HG02852 (cell line): ENCODE data around the gene TMEM128.
"Not testable (repeated sequence)": the region's sequence is repeated elsewhere in the genome, so short reads cannot be mapped to it uniquely, and the experiment has no call there.

Experiments
- ATAC-seq: cut with Tn5 transposase; IDR thresholded peaks from one replicate; pipeline ENCODE4 v1.9.1; 2021; ENCODE audit warnings: mild to moderate bottlenecking, moderate library complexity; ENCODE audit not compliant: unreplicated experiment

Gene TMEM128

DNA sequence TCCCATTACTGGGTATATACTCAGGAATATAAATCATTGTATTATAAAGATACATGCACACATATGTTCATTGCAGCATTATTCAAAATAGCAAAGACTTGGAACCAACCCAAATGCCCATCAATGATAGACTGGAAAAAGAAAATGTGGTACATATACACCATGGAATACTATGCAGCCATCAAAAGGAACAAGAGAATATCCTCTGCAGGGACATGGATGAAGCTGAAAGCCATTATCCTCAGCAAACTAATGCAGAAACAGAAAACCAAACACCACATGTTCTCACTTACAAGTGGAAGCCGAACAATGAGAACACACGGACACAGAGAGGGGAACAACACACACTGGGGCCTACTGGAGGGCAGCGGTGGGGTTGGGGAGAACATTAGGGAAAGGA lies 9.7 kb upstream of the TMEM128 start:
- ATAC-seq = not testable (repeated sequence)

DNA sequence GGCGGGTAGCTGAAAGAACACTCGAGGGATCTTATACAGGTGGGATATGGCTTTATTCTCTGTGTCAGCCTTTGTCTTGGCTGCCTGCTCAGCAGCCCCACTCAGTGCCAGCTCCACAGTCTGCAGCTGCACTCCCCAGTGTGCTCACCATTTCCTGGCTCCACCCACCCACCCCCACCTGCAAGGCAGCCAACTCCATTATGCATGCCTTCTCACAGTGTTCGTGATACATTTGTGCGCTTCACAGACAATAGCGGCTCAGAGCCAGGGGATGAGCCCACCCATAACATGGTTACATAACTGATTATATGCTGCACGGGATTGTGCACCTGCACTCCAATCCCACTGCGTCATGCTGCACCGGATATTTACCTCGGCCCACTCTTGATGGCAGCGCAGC lies 8.8 kb upstream of the TMEM128 start:
- ATAC-seq = no peak

DNA sequence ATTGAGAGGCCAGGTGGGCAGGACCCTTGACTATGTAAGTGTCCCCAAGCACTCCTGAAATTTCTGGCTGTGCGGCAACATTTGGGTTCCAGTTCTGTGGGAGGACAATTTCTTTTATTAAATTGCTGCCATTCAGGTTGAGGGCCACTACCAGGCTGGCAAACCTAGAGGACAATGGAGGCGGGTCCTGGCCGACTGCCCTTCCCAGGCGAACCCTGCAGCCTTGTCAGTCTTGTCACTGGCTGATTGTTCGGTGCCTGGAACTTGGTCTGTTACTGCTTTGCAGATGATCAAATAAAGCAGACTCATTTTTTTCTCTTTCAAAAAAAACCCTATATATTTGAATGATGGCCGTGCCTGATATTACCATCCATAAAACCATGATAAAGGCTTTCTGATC lies 6.6 kb upstream of the TMEM128 start:
- no peak for ATAC-seq

DNA sequence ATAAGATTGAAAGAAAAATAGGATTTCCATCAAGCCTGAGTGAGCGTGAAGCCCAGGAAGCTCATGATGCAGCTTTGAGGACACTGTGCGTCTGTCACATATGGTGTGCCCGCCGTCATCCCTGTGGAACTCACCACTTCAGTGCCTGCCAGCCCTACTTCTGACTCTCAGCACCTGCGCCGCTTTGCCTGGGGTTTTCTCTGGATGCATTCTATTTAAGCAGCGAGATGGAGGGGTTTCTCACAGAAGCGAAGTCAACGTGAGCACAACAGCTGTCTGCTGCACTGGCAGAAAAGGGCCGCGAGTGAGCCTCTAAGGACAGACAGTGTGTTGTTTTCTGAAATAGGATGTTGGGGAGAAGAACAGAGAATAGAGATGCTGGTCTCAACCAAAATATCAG lies 6.2 kb upstream of the TMEM128 start:
- no peak for ATAC-seq

DNA sequence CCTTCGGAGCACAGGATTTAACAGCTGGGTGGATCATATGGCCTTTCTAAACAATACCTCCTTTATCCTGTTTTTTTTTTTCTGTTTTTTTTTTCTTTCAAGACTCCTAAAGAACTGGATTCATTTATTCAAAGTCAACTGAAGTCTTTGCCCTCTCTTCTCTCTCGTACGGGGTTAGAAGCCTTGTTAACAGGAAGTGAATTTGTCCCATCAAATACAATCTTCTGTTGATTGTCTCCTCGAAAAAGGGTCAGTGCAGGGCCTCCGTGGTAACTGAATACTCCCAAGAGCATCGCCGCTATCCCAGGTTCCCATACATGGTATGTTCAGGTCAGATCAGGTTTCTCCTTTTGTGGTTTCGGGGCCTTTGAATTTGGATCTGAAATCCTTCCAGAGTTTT lies 1.8 kb upstream of the TMEM128 start:
- ATAC-seq = no peak

DNA sequence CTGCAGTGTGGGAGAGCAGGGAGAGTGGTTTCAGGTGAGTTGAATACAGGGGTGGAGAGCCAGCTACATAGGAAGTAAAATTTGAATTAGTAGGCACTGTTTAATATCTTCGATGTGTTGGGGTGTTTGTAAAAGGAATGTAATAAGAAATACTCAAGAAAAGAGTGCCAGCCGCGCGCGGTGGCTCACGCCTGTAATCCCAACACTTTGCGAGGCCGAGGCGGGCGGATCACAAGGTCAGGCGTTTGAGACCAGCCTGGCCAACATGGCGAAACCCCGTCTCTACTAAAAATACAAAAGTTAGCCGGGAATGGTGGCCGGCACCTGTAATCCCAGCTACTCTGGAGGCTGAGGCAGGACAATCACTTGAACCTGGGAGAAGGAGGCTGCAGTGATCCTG lies 1.3 kb upstream of the TMEM128 start:
- ATAC-seq = not testable (repeated sequence)

DNA sequence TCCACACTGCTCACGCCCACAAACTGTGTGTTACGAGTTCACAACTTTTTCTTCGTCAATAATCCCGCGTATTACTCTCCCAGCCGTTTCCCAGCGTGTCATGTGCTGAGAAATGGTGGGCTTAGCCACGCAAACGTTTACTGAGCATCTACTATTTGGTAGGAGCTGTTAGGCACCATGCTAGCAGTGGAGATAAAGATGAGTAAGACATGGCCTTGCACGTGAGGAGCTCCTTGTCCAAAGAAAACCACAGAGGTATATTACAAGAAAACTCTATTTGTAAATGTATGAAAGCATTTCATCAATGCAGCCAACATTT lies 821 bp upstream of the TMEM128 start:
- ATAC-seq = no peak

DNA sequence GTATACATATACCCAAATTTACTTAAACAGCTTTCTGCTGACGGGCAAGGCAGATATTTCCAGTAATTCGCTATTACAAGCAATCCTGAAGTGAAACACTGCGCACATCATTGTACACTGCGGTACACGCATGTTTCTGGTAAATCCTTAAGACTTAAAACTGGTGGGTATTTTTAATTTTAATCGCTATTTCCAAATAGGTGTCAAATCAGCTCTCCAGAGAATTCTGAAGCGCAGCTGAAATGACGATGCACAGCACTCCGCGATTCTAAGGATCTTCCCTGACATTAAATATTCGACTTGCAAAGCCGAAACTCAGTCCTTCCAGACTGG lies 361 bp downstream of the TMEM128 start:
- ATAC-seq = peak; percentile 16

DNA sequence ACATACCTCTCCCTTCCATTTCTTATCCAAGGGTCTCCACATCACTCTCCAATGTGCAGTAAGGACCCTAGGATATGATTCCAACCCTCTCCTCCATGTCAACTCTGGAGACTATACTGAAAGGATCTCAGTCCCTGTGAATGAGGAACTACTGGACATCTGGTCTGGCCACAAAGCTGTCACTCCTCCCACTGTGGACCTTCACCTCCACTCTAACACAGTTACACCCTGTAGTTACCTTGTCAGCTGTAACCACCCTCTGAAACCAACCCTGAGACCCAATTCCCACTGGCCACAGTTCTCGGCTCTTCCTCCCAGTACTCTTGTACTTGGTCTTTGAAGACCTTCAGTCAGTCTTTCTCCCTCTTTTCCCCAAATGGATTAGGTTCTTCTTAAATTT lies 2.9 kb downstream of the TMEM128 start:
- no peak for ATAC-seq

DNA sequence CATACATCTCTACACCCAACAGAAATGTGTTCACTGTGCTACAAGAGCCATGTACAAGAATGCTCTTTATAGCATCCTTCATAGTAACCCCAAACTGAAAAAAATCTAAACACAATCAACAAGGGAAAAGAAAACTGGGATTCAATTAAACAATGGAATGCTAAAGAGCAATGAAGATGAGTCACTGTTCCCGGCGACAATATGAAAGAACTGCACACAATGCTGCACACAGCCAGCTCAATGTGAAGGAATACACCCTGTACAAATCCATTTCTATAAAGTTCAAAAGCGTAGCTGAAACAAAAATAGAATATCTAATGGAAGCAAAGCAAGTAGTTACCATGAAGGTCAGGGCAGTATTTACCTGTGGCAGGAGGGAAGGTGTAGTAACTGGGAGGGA lies 8.5 kb downstream of the TMEM128 start:
- not testable (repeated sequence) for ATAC-seq

DNA sequence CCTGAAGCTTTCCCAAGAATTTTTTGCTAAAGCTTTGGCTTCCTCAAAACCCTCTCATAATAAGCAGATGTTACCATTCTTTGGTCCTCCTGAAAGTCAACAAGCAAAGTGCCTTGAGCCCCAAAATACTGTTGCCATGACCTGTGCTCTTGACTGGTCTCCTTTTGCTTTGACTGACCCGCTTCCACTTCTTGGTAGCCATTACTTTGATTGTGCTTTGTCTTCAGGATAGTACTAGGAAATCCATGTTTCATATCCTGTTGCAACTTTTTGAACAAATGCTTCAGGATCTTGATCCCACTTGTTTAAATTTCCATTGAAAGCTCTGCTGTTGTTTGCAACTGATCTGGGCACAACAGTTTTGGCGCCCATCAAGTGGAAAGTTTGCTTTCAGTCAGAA lies 14.4 kb downstream of the TMEM128 start:
- no peak for ATAC-seq

DNA sequence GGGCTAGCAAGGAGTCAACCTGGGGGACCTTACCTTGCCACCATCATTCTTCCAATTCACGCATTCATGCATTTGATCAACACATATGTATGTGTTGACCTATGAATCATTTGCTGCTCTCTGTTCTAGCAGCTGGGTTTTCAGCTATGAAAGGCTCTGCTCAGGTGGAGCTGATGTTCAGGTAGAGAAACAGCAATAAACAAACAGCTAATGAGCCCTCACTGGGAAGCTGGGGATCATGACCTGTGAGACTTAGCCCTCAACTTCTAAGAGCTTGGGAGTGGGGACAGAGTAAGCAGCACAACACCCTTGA lies 19.7 kb downstream of the TMEM128 start:
- ATAC-seq = no peak

DNA sequence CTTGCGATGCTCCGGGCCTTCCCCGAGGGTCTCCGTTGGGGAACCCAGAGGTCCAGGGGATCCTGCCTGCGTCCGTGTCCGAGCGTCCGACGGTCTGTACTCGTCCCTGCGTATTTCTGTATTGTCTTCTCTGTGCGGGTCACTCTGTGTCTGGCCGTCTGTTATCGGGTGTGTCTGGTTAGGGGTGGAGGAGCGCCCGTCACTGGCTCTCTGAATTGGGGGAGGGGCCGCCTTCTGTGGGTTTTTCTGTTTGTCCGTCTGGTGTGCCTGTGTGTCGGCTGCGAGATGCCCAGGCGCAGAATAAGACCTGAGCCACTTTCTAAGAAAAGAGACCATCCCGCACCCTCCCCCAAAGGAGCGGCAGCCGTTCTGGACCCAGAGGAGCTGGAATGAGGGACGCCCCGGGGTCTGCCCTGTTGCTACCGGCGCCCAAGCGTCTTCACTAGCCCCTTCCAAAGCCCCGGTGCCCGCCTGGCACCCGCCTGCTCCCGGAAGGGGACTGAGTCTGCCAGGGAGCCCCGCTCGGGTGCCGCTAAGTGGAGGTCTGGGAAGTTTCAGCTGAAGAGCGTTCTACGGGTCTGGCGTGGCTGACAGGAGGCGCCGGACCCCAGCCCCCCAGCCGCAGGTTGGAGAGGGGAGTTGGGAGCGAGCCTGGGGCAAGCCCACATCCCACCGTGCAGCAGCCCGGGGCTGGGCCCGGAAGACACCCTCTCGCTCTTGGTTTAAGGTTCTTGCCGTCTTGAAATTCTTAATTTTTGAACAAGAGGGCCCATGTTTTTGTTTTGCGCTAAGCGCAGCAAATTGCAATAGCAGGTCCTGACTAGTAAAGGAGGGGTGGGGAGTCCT lies 20.3 kb downstream of the TMEM128 start:
- ATAC-seq = no peak

DNA sequence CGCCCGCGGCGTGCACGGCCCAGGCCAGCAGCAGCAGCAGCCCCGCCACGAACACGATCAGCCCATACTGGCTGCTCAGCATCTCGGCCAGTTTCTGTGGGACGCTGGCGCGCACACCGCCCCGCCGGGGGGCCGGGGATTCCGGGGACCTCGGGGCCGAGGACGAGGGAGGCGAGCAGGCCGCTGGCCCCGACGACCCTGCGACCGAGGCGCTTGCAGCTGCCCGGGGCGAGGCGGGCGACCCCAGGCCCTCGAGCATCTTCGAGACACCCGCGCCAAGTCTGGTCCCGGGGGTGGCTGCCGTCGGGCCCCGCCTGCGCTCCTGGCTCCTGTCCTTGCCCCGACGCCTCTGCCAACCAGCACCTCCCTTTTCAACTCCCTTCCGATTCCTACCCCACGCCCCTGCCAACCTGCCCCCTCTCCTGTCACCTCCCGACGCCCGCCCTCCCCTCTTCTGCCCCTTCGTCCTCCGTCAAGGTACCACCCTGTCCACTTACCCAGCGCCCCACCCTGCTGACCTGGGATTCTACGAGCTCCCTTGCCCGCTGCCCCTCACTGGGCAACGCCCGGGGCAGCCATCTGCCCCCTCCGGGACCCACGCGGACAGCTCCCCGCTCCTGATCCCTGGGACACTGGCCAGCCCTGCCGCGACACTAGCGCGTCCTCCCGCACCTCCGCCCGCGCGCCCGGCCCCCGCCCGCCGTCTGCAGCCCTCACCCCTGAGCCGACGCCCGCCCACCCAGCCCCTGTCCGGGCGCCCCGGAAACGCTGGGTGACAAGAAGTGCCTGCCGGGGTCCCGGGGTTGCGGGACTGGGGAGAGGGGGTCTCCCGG lies 21.2 kb downstream of the TMEM128 start, which contains the start of gene OTOP1:
OTOP1 (minus strand) TSS at position 324 of the 833 bp plus-strand sequence; CDS start at position 259, 65 bp downstream.
- no peak for ATAC-seq

DNA sequence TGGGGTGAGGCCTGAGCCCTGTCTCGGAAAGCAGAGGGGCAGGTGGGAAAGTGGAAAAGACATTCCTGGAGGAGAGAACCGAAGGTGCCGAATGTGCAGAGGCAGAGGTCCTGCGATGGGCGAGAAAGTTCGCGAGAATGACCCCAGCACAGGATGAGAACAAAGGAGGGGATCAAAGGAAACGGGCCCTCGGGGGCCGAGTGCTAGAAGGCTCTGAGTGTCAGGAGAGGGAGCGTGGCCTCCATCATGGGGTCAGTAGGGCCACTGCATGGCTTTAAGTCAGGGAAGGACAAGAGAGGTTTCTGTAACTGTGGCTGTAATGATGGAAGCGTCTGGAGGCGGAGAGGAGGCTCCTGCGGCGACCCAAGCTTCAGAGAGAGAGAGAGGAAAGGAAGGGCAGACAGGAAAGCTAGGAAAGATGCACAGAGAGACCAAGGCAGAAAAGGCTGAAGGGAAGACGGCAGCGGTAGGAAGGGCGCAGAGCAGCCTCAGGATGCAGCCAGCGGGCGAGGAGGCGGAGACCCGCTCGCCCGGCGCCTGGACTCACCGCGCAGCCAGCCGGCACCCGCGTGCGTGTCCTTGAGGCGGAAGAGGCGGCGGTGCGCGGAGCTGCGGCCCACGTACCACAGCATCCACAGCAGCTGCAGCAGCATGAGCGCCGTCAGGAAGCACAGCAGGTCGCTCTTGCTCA lies 22.0 kb downstream of the TMEM128 start:
- ATAC-seq = no peak

DNA sequence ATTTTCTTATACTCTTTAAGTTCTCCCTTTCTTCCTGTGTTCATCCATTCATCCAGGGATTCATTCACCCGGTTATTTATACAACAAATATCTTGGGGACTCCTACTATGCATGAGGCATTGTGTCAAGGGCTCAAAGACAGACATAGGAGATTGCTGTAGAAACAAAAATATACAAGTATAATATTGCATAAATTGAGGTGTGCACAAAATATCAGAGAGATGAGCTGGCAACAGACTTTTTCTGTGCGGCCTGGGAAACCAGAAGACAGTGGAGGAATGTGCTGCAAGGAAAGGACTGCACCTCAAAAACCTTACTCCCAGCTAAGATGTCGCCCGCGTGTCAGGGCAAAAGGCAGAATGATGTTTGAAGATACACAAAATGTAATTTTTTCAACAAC lies 30.9 kb downstream of the TMEM128 start:
- no peak for ATAC-seq

DNA sequence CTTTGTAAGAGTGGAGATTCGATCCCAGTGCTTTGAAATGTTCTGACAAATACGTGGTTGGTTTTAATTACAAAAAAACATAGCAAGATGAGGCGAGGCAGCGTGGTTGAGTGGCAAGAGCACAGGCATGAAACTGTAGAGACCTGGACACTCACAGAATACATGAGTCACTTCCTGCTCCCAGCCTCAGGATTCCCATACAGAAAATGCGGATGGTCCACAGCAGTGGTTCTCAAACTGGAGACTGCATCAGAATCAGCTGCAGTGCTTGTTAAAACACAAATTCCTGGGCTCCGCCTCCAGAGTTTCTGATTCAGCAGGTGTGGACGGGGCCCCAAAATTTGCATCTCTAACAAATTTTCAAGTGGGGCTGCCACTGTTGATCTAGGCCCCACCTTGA lies 31.4 kb downstream of the TMEM128 start:
- ATAC-seq = no peak

DNA sequence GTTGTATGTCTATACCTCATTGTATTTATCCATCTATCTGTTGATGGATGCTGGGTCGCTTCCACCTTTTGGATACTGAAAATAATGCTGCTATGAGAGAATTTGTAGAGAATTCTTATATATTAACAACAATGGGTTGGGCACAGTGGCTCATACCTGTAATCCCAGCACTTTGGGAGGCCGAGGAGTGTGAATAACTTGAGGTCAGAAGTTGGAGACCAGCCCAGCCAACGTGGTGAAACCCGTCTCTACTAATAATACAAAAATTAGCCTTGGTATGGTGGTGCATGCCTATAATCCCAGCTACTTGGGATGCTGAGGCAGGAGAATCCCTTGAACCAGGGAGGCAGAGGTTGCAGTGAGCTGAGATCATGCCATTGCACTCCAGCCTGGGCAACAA lies 34.3 kb downstream of the TMEM128 start:
- ATAC-seq = not testable (repeated sequence)

DNA sequence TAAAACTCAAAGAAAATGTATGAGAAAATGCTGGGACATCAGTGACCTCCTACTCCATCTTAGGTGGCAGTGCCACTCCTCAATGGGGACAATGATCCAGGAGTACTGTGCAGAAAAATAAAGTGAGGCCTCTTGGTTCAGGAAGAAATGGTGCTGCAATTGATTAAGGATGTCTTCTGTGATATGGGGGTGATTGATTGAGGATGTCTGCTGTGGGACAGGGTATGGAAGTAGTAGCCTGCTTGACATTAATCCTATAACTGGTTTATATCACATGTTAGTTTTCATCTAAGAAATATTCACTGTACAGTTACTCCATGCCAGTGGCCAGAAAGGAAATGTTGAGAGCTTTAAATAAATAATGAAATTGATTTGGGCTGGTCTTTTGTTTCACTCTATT lies 41.8 kb downstream of the TMEM128 start:
- no peak for ATAC-seq

DNA sequence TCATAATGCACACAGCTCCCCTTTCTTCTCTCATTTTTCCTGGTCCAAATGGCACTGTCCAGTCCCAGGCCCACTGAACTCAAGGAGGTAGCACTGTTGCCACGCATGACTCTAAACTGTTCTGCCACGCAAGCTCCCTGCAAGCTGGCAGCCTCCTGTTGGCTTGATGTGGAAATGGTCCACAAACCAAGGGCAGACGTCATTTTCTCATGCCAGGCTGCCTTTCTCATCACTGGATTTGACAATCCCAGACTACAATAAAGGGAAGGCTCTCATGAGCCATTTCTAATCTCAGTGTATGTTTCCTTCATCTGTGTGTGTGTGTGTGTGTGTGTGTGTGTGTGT lies 43.6 kb downstream of the TMEM128 start:
- no peak for ATAC-seq

DNA sequence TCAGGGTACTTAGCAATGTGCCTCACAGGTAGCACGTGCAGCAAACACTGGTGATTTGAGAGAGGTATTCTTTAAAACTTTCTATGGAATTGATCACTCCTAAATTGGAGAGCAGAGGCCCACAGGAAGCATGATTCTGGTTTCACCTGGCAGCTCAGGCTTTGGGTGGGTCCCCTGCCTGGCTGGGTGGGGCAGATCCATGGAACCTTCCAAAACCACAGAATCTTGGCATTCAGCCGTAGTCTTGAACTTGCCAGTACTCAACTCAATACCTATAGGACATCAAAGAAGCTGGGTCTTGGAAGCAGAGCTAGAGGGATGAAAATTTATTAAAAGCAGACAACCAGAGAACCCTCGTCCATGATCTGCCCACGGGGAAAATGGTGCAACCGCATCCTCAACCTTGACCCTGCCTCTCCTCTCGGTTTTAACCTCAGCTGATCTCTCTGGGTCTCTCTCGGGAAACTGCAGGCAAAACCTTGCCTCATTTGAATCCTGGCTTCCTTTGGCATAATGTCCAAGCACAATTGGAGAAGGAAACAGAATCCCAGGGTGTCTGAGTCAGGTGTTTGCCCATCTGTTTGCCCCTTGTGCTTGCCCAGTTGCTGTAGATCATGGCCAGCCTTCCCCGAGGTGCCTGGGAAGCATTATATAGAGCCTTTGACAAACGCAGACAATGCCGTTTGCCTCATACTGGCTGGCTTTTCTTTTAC lies 44.2 kb downstream of the TMEM128 start:
- ATAC-seq = no peak
